GM13977 (cell line): ENCODE data around the gene MYOM1.

Experiments
- DNase-seq: peaks from one replicate; pipeline ENCODE4 v3.0.0; 2012; ENCODE audit warnings: low spot score
- CTCF ChIP-seq: IDR thresholded peaks from 2 replicates; pipeline ENCODE4 v1.5.1; 2012; ENCODE audit warnings: mild to moderate bottlenecking, control low read depth; ENCODE audit not compliant: insufficient read depth; ENCODE audit errors: extremely low read depth, missing control alignments
- in situ Hi-C: fragments of 300-500 bp; cut with MboI; formaldehyde crosslinking; loops from one replicate; pipeline ENCODE4 v1.12.0; 2022; ENCODE audit warnings: low sequenced_read_pairs, low pct_unique_long_range_greater_than_20kb, mixed read lengths, inconsistent platforms; ENCODE audit not compliant: unreplicated experiment

MYOM1 gene

GRCh38 chr18:3219631-3220335, at the start of gene MYOM1:
Gene MYOM1, minus strand, starts transcription at chr18:3219968. Its CDS starts 4,745 bp downstream, at chr18:3215223.
- in situ Hi-C loops: no loop called here
- no peak for TF ChIP-seq CTCF
- no peak for DNase-seq

- DNase-seq: no peak
- TF ChIP-seq CTCF: no peak
- in situ Hi-C loops: no loop called here
Observed at GRCh38 chr18:3269241-3269913, 49.6 kb upstream of the MYOM1 start.

- TF ChIP-seq CTCF: no peak
- no peak for DNase-seq
- in situ Hi-C loops: no loop called here
Observed at GRCh38 chr18:3268306-3268705, 48.5 kb upstream of the MYOM1 start.

- no peak for TF ChIP-seq CTCF
- in situ Hi-C loops: no loop called here
- no peak for DNase-seq
Observed at GRCh38 chr18:3266062-3266608, 46.4 kb upstream of the MYOM1 start.

GRCh38 chr18:3265564-3266033, 45.8 kb upstream of the MYOM1 start:
- no peak for TF ChIP-seq CTCF
- in situ Hi-C loops: no loop called here
- DNase-seq: no peak

- no peak for DNase-seq
- in situ Hi-C loops: no loop called here
- no peak for TF ChIP-seq CTCF
Observed at GRCh38 chr18:3264362-3264761, 44.6 kb upstream of the MYOM1 start.
